Testis (tissue), 3 donors: ENCODE measurements around the gene EMCN. TPM values are rescaled to one million over a fixed set of nuclear protein-coding genes. Genes with fewer than 3 reads are reported as not detected.
"Not testable (repeated sequence)": the region's sequence is repeated elsewhere in the genome, so short reads cannot be mapped to it uniquely, and the experiment has no call there.

ENCODE experiments used
- DNase-seq: peaks from one replicate; pipeline ENCODE4 v3.0.0-alpha.2; 2019
- H3K27ac ChIP-seq, 2 donors: fragments of 200-600 bp; sonication (generic); one replicate each; pipeline ENCODE4 v1.5.1; 2019
- H3K27me3 ChIP-seq: fragments of 200-600 bp; sonication (generic); one replicate; pipeline ENCODE4 v1.5.1; 2019
- H3K36me3 ChIP-seq: fragments of 200-600 bp; sonication (generic); one replicate; pipeline ENCODE4 v1.5.1; 2017; ENCODE audit warnings: low read depth; ENCODE audit errors: missing control alignments
- H3K4me1 ChIP-seq: fragments of 200-600 bp; sonication (generic); one replicate; pipeline ENCODE4 v1.5.1; 2019
- H3K4me3 ChIP-seq, 2 donors: fragments of 200-600 bp; sonication (generic); one replicate each; pipeline ENCODE4 v1.5.1; 2017 to 2019
- H3K9me3 ChIP-seq: fragments of 200-600 bp; sonication (generic); one replicate; pipeline ENCODE4 v1.5.1; 2017
- CTCF ChIP-seq, 3 experiments: fragments of 450-650 bp in 2 of 3; fragments of 200-600 bp in 1 of 3; sonication (generic) in 1 of 3; IDR thresholded peaks; one replicate each; pipeline ENCODE4 v1.5.1; 2016 to 2019; ENCODE audit warnings: antibody characterized with exemption in 3 of 3, mild to moderate bottlenecking in 2 of 3, moderate library complexity in 1 of 3
- POLR2A ChIP-seq: fragments of 450-650 bp; IDR thresholded peaks from one replicate; pipeline ENCODE4 v1.6.1; 2017; ENCODE audit warnings: antibody characterized with exemption, mild to moderate bottlenecking, moderate library complexity
- WGBS, 2 donors: methylation state at CpG; one replicate each; pipeline ENCODE4 v1.1.5; 2018; 5-methylcytosine and 5-hydroxymethylcytosine counted together
- intact Hi-C: fragments of 100-400 bp; cut with DNase I; formaldehyde crosslinking; loops from one replicate; pipeline ENCODE4 v1.15.1; 2023; ENCODE audit warnings: low total_unique reads
- polyA plus RNA-seq: library from polyadenylated mRNA; stranded (reverse); fragments of 350-450 nt; fragmentation: Illumina TruSeq; extraction: RNeasy Lipid Tissue Mini Kit (QIAGEN cat#74804); gene quantifications from one replicate; pipeline ENCODE4 v1.2.3, GENCODE V29; 2014; ENCODE audit warnings: low read depth, low replicate concordance; ENCODE audit not compliant: insufficient read depth
- total RNA-seq, 2 donors: library from RNA; depleted of rRNA; stranded (reverse); fragments of >200 nt; gene quantifications; one replicate each; pipeline ENCODE4 v1.2.3, GENCODE V29; 2016

EMCN gene
- total and polyA plus RNA-seq, 3 donors from 2014 or later: 5.6 to 7.4 (median 5.8) TPM

DNA sequence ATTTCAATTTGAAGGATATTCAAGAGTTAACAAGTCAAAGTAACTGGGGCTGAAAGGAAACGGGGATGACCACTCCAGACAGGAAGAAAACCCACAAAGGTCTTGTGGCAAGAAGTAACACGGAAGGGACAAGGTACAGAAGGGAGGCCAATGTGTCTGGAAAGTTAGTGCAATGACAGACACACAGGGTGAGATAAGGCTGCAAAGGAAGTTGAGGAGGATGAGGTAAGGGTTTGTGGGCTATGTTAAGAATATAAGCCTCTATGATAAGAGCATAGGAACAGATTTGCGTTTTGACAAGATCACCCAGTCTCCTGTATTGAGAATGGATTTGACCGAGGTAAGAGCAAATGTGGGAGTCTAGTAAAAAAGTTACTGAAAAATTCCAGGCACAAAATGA is 21.9 kb upstream of the EMCN start:
- H3K9me3 ChIP-seq: no peaks in the 10 kb centered on the region
- TF ChIP-seq CTCF (IDR thresholded peaks at IDR 0.05) (no peak), POLR2A (no peak)
- intact Hi-C loops: no loop called here
- H3K4me3 ChIP-seq: no peak overlapping the region
- H3K36me3 ChIP-seq: no peaks in the 10 kb centered on the region
- H3K27me3 ChIP-seq: no peaks in the 10 kb centered on the region
- no peak overlapping the region for H3K27ac ChIP-seq
- no peak for DNase-seq
- WGBS, 2 donors: 57 to 67% methylated on average over 4 of the region's 4 CpGs
- H3K4me1 ChIP-seq: no peaks in the 10 kb centered on the region

DNA sequence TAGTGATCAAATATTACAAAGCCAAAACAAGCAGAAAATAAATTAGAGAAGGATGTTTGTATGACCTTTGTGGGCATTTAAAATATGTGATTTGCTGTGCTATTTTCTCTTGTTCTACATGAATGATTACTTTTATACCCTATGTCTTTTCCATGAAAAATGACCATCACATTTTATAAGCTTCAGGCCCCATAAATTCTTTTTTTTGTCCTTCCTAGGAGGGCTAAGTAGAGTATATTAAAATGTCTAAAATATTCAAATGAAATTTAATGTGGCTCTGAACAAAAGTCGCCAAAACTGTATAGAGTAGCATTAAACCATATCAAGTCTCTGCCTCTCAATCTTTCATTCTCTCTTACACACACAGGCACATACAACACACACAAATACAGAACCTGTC is 15.9 kb upstream of the EMCN start:
- H3K9me3 ChIP-seq: no peaks in the 10 kb centered on the region
- no peak overlapping the region for H3K4me3 ChIP-seq
- no peaks in the 10 kb centered on the region for H3K36me3 ChIP-seq
- no peak overlapping the region for H3K27ac ChIP-seq
- intact Hi-C loops: no loop called here
- H3K4me1 ChIP-seq: no peaks in the 10 kb centered on the region
- 88 to 93% methylated on average over 1 of the region's 1 CpG for WGBS, 2 donors
- TF ChIP-seq POLR2A: no peak
- DNase-seq: no peak
- H3K27me3 ChIP-seq: no peaks in the 10 kb centered on the region

GRCh38 chr4:100530161-100530560 is 12.3 kb upstream of the EMCN start:
- 85 to 90% methylated on average over 4 of the region's 4 CpGs for WGBS, 2 donors
- DNase-seq, H3K4me1 ChIP-seq, H3K36me3 ChIP-seq, H3K27me3 ChIP-seq, H3K9me3 ChIP-seq, intact Hi-C loops, H3K4me3 ChIP-seq, H3K27ac ChIP-seq: not testable (repeated sequence)

- Histone ChIP-seq H3K27ac (no peak overlapping the region), H3K4me3 (no peak overlapping the region), H3K27me3 (no peaks in the 10 kb centered on the region), H3K36me3 (no peaks in the 10 kb centered on the region), H3K9me3 (no peaks in the 10 kb centered on the region), H3K4me1 (no peaks in the 10 kb centered on the region)
- WGBS, 2 donors: 91 to 92% methylated on average over 1 of the region's 1 CpG
- intact Hi-C loops: no loop called here
- DNase-seq: no peak
- TF ChIP-seq CTCF (IDR thresholded peaks at IDR 0.05) (no peak), POLR2A (no peak)
Measured at GRCh38 chr4:100525686-100526085, 7.9 kb upstream of the EMCN start.

DNA sequence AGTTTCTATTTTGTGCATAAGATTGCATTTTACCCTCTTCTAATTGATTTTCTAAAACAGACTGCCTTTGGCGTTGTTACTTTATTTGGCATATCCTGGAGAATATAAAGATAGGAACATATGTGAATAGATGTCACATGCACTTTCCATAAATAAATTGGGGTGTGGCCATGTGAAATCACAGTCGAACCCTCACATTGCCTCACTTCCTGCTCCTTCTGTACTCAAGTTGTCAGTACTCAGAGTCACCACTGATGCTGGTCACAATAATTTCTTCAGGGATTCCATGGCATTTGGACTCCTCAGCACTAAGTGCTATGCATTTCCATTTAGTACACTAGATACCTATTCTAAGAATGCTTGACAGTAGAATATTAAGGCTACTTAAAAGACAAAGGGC is 1.4 kb upstream of the EMCN start:
- no peak overlapping the region for H3K27ac ChIP-seq
- TF ChIP-seq CTCF (IDR thresholded peaks at IDR 0.05) (no peak), POLR2A (no peak)
- no peaks in the 10 kb centered on the region for H3K27me3 ChIP-seq
- H3K4me3 ChIP-seq: no peak overlapping the region
- DNase-seq: no peak
- no peaks in the 10 kb centered on the region for H3K9me3 ChIP-seq
- no peaks in the 10 kb centered on the region for H3K36me3 ChIP-seq
- H3K4me1 ChIP-seq: no peaks in the 10 kb centered on the region
- WGBS, 2 donors: 58 to 71% methylated on average over 2 of the region's 2 CpGs
- intact Hi-C loops: no loop called here

DNA sequence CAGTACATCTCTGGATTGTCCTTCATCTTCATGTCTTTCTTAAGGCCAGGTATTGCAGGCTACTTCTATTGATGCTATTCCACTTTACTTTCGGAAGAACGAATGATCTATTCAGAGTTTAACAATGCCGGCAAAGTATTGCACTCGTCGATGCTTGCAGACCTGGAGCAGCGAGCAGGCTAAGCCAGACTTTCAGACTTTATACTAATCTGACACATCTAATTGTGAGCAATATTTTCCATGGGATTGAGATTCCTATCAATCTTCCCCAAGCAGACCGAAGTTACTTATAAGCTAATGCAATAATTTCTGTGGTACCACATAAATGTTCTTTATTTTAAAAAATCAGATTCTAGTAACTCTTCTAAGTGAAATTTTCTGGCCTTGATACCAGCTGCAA is 1.6 kb downstream of the EMCN start:
- intact Hi-C loops: no loop called here
- Histone ChIP-seq H3K27ac (no peak overlapping the region), H3K36me3 (no peaks in the 10 kb centered on the region), H3K9me3 (no peaks in the 10 kb centered on the region), H3K4me3 (no peak overlapping the region), H3K4me1 (no peaks in the 10 kb centered on the region), H3K27me3 (no peaks in the 10 kb centered on the region)
- TF ChIP-seq POLR2A (no peak), CTCF (IDR thresholded peaks at IDR 0.05) (no peak)
- WGBS, 2 donors: 67 to 71% methylated on average over 7 of the region's 7 CpGs
- no peak for DNase-seq
